HCT116 (cell line): ENCODE measurements around the gene YTHDF1. TPM values are rescaled to one million over a fixed set of nuclear protein-coding genes. Genes with fewer than 3 reads are reported as not detected.

Experiments used
- ATAC-seq: fragments of 200-7000 bp; cut with Tn5 transposase; 2 replicates; pipeline ENCODE4 v1.9.1; 2020; ENCODE audit warnings: mild to moderate bottlenecking, moderate library complexity
- BruUV-seq: library from RNA; stranded (reverse); fragments of 400-500 nt; replicated peaks from 2 replicates; lab custom pipeline; 2021; lab: Mats Ljungman, UMichigan
- CTCF ChIA-PET: fragments of 300-600 bp; sonication (Branson Sonifier 250); formaldehyde crosslinking; loops from one replicate; lab custom pipeline; 2021; ENCODE audit warnings: antibody characterized with exemption; lab: Charles Lee
- POLR2A ChIA-PET: fragments of 300-600, 350-600 bp; sonication (Branson Sonifier 250); formaldehyde crosslinking; loops from one replicate; lab custom pipeline; 2021; ENCODE audit warnings: antibody characterized with exemption; lab: Charles Lee
- RAD21 ChIA-PET, 2 experiments: fragments of 300-600 bp; sonication (Branson Sonifier 250); formaldehyde crosslinking; loops; one replicate each; lab custom pipeline; 2023; ENCODE audit warnings: low total read pairs in 2 of 2; ENCODE audit not compliant: uncharacterized antibody in 2 of 2, unreplicated experiment in 2 of 2, low non-redundant PET in 1 of 2; lab: Charles Lee
- DNase-seq: peaks from one replicate; pipeline ENCODE4 v3.0.0-alpha.2; 2010; ENCODE audit warnings: low read depth, low spot score
- H2AFZ ChIP-seq: fragments of 200-600 bp; shearing (Covaris generic), sonication (generic); 2 replicates; pipeline ENCODE4 v1.6.1; 2017; ENCODE audit warnings: low read depth, mixed run types, mixed read lengths, antibody characterized with exemption, low read length; ENCODE audit not compliant: poor library complexity, severe bottlenecking
- H3K27ac ChIP-seq: 2 replicates; pipeline ENCODE4 v1.5.1; 2012; ENCODE audit warnings: low read depth, low read length
- H3K27me3 ChIP-seq: fragments of 200-600 bp; sonication (generic); 2 replicates; pipeline ENCODE4 v1.6.1; 2016; ENCODE audit warnings: mixed run types, low read length, mixed read lengths; ENCODE audit not compliant: insufficient read depth
- H3K36me3 ChIP-seq, 2 experiments: fragments of 200-500 bp in 1 of 2; fragments of 200-600 bp in 1 of 2; sonication (Bioruptor generic) in 1 of 2; sonication (generic) in 1 of 2; 2 replicates each; pipeline versions ENCODE4 v1.5.1 to v1.6.1; 2014 to 2016; ENCODE audit warnings: low read length in 2 of 2, inconsistent platforms in 1 of 2, mixed read lengths in 1 of 2, mixed run types in 1 of 2; ENCODE audit not compliant: insufficient read depth in 2 of 2, control insufficient read depth in 1 of 2
- H3K4me1 ChIP-seq, 2 experiments: fragments of 200-600 bp in 1 of 2; sonication (generic) in 1 of 2; 2 replicates each; pipeline versions ENCODE4 v1.5.1 to v1.6.1; 2012 to 2017; ENCODE audit warnings: low read length in 2 of 2, inconsistent platforms in 1 of 2, mild to moderate bottlenecking in 1 of 2, mixed read lengths in 1 of 2, mixed run types in 1 of 2, moderate library complexity in 1 of 2; ENCODE audit not compliant: insufficient read depth in 2 of 2, control insufficient read depth in 1 of 2
- H3K4me2 ChIP-seq: fragments of 200-600 bp; sonication (generic); 2 replicates; pipeline ENCODE4 v1.6.1; 2017; ENCODE audit warnings: mixed run types, low read length, mixed read lengths
- H3K4me3 ChIP-seq, 2 experiments: fragments of 200-600 bp in 1 of 2; sonication (generic) in 1 of 2; replicated peaks in 1 of 2; 2 replicates each; pipeline ENCODE4 v1.5.1; 2011 to 2016; ENCODE audit warnings: low read length in 2 of 2, control low read depth in 1 of 2, low read depth in 1 of 2, mild to moderate bottlenecking in 1 of 2, mixed read lengths in 1 of 2, mixed run types in 1 of 2
- H3K79me2 ChIP-seq: fragments of 200-600 bp; sonication (generic); 2 replicates; pipeline ENCODE4 v1.6.1; 2017; ENCODE audit warnings: mild to moderate bottlenecking, mixed run types, low read length, moderate library complexity, mixed read lengths; ENCODE audit not compliant: insufficient read depth
- H3K9ac ChIP-seq: fragments of 200-600 bp; sonication (generic); 2 replicates; pipeline ENCODE4 v1.6.1; 2016; ENCODE audit warnings: low read length, mixed read lengths
- H3K9me2 ChIP-seq: fragments of 200-600 bp; sonication (generic), shearing (Covaris generic); 2 replicates; pipeline ENCODE4 v1.6.1; 2017; ENCODE audit warnings: mixed run types, mild to moderate bottlenecking, moderate library complexity; ENCODE audit not compliant: insufficient read depth
- H3K9me3 ChIP-seq, 2 experiments: fragments of 200-500 bp in 1 of 2; fragments of 200-600 bp in 1 of 2; sonication (Bioruptor generic) in 1 of 2; sonication (generic) in 1 of 2; 2 replicates each; pipeline ENCODE4 v1.6.1; 2014 to 2017; ENCODE audit warnings: low read length in 2 of 2, mixed read lengths in 2 of 2, inconsistent platforms in 1 of 2, low read depth in 1 of 2, mild to moderate bottlenecking in 1 of 2, mixed run types in 1 of 2, moderate library complexity in 1 of 2; ENCODE audit not compliant: control insufficient read depth in 1 of 2, insufficient read depth in 1 of 2
- H4K20me1 ChIP-seq: fragments of 200-600 bp; sonication (generic), shearing (Covaris generic); 2 replicates; pipeline ENCODE4 v1.6.1; 2017; ENCODE audit warnings: mixed run types, mild to moderate bottlenecking, moderate library complexity; ENCODE audit not compliant: insufficient read depth
- ELF1 ChIP-seq: IDR thresholded peaks from 2 replicates; pipeline ENCODE4 v1.6.1; 2012; ENCODE audit warnings: low read depth, borderline replicate concordance
- EZH2phosphoT487 ChIP-seq: fragments of 200-600 bp; IDR thresholded peaks from 2 replicates; pipeline ENCODE4 v1.6.1; 2018; ENCODE audit warnings: antibody characterized with exemption, borderline replicate concordance
- JUND ChIP-seq: IDR thresholded peaks from 2 replicates; pipeline ENCODE4 v1.6.1; 2012
- POLR2AphosphoS5 ChIP-seq: IDR thresholded peaks from 2 replicates; pipeline ENCODE4 v1.6.1; 2011; ENCODE audit warnings: mild to moderate bottlenecking, low read depth, low read length, moderate library complexity
- RAD21 ChIP-seq: IDR thresholded peaks from 2 replicates; pipeline ENCODE4 v1.6.1; 2012; ENCODE audit warnings: low read depth, mild to moderate bottlenecking
- SRF ChIP-seq: IDR thresholded peaks from 2 replicates; pipeline ENCODE4 v1.6.1; 2012; ENCODE audit warnings: low read depth
- TCF7L2 ChIP-seq: IDR thresholded peaks from 2 replicates; pipeline ENCODE4 v1.7.0; 2011; ENCODE audit warnings: borderline replicate concordance, inconsistent platforms; ENCODE audit not compliant: insufficient read depth, insufficient read length; ENCODE audit errors: extremely low read depth
- ZFX ChIP-seq: fragments of 450-650 bp; IDR thresholded peaks from 2 replicates; pipeline ENCODE4 v1.6.1; 2017
- ZNF274 ChIP-seq: fragments of 200-500 bp; sonication (Bioruptor generic); IDR thresholded peaks from 2 replicates; pipeline ENCODE4 v1.6.1; 2014; ENCODE audit warnings: mild to moderate bottlenecking, low read depth, low read length, inconsistent platforms
- intact Hi-C: fragments of 100-400 bp; cut with micrococcal nuclease; formaldehyde crosslinking; loops from 2 replicates; pipeline ENCODE4 v1.10.0; 2022
- total RNA-seq: library from RNA; stranded (reverse); gene quantifications from one replicate; pipeline ENCODE4 v1.2.1, GENCODE V29; 2021; ENCODE audit not compliant: unreplicated experiment
- TF ChIP-seq, protein P1 (sequence below): IDR thresholded peaks from 2 replicates; pipeline ENCODE4 v1.6.1; 2012; ENCODE audit warnings: low read depth
- TF ChIP-seq, protein P2 (sequence below): IDR thresholded peaks from 2 replicates; pipeline ENCODE4 v1.6.1; 2011; ENCODE audit warnings: mild to moderate bottlenecking, low read length, moderate library complexity; ENCODE audit not compliant: insufficient replicate concordance; ENCODE audit errors: extremely low read depth
- TF ChIP-seq, protein P3 (sequence below): IDR thresholded peaks from 2 replicates; pipeline ENCODE4 v1.6.1; 2012

Gene YTHDF1
- total RNA-seq, 1 experiment from 2014 or later, result 42.8 TPM

DNA sequence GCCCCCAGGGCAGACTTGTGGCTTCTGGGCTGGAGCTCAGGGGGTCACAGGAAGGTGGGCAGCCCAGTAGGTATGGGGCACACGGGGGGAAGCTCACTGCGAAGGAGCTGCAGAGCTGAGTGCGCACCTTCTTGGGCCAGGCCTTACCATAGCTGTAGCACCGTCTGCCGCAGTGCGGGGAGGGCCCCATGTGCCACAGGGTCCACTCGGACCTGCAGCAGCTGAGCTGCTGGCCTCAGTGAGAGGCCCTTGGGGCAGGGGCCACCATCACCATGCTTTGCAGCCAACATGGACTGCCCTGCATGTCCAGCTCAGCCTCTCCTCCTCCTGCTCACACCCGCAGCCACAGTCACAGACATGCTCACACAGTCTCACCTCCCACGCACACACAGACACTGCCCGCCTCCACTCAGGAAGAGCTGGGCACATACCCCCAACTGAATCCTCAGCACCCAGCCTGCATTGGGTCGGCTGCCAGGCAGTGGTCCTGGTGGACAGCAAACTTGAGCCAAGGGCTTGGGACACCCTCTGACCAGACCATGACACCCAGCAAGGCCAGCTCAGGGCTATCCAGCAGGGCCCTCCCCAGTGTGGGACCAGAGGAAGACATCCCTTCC, 35.3 kb downstream of the YTHDF1 start:
- Histone ChIP-seq H3K4me2 (no peak overlapping the region), H3K9me2 (no peaks in the 10 kb centered on the region), H2AFZ (no peak overlapping the region), H3K9me3 (no peaks in the 10 kb centered on the region), H3K9ac (no peak overlapping the region), H3K4me3 (no peak overlapping the region), H3K27ac (no peak overlapping the region), H3K27me3 (no peaks in the 10 kb centered on the region), H3K36me3 (no peaks in the 10 kb centered on the region), H3K79me2 (no peaks in the 10 kb centered on the region), H4K20me1 (no peaks in the 10 kb centered on the region), H3K4me1 (peaks cover 2 to 10% of the 10 kb centered on the region in 2 experiments; a peak in 3 of 4 replicates)
- ChIA-PET RAD21 (no interaction called here), POLR2A (no interaction called here), CTCF (interaction anchor here (1.4 to 2.5 kb wide), 3 partner anchors 10 to 208 kb away, joined by 4 to 11 read pairs (median 9); no protein-coding TSS in a partner anchor)
- no peak for DNase-seq
- BruUV-seq, result no TSS peak
- no peak for ATAC-seq
- no peak for TF ChIP-seq TCF7L2
- no peak for TF ChIP-seq RAD21
- no peak for TF ChIP-seq ZNF274
- TF ChIP-seq EZH2phosphoT487, result no peak
- no peak for TF ChIP-seq ELF1
- no peak for TF ChIP-seq JUND
- intact Hi-C loops, result no loop called here

DNA sequence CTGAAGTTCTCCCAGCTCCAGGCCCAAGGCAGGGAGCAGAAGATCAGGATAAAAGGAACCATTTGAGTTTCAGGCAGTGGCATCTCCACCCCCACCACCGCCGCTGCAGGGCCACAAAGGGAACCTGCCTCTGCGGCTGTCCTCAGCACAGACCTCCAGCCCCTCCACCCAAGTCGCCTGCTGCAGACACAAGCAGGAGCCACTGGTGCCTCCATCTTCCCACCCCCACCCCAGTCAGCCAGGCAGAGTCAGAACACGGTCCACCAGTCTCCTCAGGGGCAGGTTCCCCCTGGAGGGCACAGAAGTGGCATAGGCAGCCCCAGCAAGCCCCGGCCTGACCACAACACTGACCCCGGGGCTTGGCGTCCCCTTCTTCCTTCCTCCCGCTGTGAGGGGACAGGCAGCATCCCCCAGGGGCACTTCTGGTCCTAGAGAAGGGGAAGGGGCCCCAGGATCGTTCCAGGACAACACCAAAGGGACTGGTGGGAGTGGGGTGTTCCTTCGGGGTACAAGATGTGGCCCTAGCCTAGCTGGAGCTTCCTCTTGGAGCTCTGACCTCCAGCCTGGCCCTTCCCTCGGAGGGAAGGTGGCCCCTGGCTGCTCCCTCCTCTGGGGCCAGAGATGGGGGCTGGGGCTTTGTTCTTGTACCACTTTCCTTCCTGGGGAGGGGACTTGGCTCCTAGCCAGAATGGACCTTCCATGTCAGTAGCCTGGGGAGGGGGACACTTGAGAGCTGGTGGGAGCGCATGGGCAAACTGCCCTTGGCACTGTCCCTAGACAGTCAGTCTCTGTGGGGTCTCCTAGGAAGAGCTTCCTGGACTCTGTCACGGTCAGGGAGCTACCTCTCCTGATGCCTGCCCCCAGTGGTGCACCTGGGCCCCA, 36.0 kb downstream of the YTHDF1 start:
- BruUV-seq, result no TSS peak
- CTCF ChIA-PET, result interaction anchor here (0.9 to 2.5 kb wide), 5 partner anchors 11 to 208 kb away, joined by 3 to 11 read pairs (median 4); no protein-coding TSS in a partner anchor
- TF ChIP-seq, protein P1, sequence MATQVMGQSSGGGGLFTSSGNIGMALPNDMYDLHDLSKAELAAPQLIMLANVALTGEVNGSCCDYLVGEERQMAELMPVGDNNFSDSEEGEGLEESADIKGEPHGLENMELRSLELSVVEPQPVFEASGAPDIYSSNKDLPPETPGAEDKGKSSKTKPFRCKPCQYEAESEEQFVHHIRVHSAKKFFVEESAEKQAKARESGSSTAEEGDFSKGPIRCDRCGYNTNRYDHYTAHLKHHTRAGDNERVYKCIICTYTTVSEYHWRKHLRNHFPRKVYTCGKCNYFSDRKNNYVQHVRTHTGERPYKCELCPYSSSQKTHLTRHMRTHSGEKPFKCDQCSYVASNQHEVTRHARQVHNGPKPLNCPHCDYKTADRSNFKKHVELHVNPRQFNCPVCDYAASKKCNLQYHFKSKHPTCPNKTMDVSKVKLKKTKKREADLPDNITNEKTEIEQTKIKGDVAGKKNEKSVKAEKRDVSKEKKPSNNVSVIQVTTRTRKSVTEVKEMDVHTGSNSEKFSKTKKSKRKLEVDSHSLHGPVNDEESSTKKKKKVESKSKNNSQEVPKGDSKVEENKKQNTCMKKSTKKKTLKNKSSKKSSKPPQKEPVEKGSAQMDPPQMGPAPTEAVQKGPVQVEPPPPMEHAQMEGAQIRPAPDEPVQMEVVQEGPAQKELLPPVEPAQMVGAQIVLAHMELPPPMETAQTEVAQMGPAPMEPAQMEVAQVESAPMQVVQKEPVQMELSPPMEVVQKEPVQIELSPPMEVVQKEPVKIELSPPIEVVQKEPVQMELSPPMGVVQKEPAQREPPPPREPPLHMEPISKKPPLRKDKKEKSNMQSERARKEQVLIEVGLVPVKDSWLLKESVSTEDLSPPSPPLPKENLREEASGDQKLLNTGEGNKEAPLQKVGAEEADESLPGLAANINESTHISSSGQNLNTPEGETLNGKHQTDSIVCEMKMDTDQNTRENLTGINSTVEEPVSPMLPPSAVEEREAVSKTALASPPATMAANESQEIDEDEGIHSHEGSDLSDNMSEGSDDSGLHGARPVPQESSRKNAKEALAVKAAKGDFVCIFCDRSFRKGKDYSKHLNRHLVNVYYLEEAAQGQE, result no peak
- TF ChIP-seq POLR2AphosphoS5 (no peak), JUND (no peak), ZFX (no peak), SRF (no peak)
- TF ChIP-seq, protein P2, sequence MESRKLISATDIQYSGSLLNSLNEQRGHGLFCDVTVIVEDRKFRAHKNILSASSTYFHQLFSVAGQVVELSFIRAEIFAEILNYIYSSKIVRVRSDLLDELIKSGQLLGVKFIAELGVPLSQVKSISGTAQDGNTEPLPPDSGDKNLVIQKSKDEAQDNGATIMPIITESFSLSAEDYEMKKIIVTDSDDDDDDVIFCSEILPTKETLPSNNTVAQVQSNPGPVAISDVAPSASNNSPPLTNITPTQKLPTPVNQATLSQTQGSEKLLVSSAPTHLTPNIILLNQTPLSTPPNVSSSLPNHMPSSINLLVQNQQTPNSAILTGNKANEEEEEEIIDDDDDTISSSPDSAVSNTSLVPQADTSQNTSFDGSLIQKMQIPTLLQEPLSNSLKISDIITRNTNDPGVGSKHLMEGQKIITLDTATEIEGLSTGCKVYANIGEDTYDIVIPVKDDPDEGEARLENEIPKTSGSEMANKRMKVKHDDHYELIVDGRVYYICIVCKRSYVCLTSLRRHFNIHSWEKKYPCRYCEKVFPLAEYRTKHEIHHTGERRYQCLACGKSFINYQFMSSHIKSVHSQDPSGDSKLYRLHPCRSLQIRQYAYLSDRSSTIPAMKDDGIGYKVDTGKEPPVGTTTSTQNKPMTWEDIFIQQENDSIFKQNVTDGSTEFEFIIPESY, result no peak
- TF ChIP-seq, protein P3, sequence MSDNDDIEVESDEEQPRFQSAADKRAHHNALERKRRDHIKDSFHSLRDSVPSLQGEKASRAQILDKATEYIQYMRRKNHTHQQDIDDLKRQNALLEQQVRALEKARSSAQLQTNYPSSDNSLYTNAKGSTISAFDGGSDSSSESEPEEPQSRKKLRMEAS, result no peak

More for the DNA sequence above, 36.0 kb downstream of the YTHDF1 start:
- H3K79me2 ChIP-seq, result no peaks in the 10 kb centered on the region
- ATAC-seq (no peak), DNase-seq (no peak)
- H4K20me1 ChIP-seq, result no peaks in the 10 kb centered on the region
- no peaks in the 10 kb centered on the region for H3K9me2 ChIP-seq
- H3K27me3 ChIP-seq, result no peaks in the 10 kb centered on the region
- intact Hi-C loops, result loop anchor here (2.0 kb wide), 1 partner anchor 123 kb away; no protein-coding TSS in a partner anchor
- H3K4me3 ChIP-seq, result no peak overlapping the region; a peak in 1 of 4 replicates
- no peaks in the 10 kb centered on the region for H3K36me3 ChIP-seq
- no peak overlapping the region for H3K9ac ChIP-seq
- H3K27ac ChIP-seq, result no peak overlapping the region
- ChIA-PET RAD21 (no interaction called here), POLR2A (no interaction called here)
- no peaks in the 10 kb centered on the region for H3K9me3 ChIP-seq
- H3K4me1 ChIP-seq, result peaks cover 2 to 10% of the 10 kb centered on the region in 2 experiments; a peak in 3 of 4 replicates
- H2AFZ ChIP-seq, result no peak overlapping the region
- H3K4me2 ChIP-seq, result peak overlapping the region; percentile 68
